Inflammatory macrophage treated with lipopolysaccharide for 4 hours (primary cell): ENCODE measurements around the gene ARHGAP35.
"Not testable (repeated sequence)": the region's sequence is repeated elsewhere in the genome, so short reads cannot be mapped to it uniquely, and the experiment has no call there.

ENCODE experiments used
- DNase-seq: peaks from one replicate; pipeline ENCODE4 v3.0.0-alpha.2; 2020

Gene ARHGAP35

DNA sequence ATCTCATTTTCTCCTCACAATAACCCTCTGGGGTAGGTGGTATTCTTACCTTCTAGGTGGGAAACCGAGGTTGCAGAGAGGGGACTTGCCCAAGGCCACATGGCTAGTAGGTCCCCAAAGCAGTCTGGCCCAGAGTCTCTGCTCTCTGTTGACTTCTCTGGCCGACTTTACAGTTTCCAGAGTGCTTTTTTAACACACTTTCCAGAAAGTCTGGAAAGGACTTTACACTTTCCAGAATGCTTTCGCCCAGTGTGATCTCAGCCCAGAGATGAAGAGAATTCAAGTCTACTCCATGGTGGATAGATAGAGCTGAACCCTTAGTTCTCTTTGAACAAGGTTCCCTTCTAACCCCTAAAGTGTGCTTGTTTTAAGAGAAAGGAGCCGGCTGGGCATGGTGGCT, 12.2 kb downstream of the ARHGAP35 start:
- DNase-seq, result no peak

DNA sequence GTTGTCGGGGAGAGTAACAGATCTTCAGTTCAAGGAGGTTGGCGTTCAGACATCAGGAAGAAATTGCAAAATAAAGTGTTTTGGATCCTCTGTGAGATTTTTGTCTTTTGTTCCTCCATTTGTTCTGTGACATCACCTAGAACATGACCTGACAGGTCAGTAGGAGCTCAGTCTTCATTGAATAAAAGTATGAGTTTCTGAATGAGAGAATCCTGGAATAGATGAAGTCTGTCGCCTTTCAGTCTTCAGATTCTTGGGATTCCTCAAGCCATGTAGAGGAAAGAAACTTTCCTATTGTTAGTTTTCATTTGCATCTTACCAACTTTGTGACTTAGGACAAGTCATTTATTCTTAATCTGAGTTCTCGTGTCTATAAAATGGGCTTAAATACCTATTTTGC, 14.4 kb downstream of the ARHGAP35 start:
- no peak for DNase-seq

DNA sequence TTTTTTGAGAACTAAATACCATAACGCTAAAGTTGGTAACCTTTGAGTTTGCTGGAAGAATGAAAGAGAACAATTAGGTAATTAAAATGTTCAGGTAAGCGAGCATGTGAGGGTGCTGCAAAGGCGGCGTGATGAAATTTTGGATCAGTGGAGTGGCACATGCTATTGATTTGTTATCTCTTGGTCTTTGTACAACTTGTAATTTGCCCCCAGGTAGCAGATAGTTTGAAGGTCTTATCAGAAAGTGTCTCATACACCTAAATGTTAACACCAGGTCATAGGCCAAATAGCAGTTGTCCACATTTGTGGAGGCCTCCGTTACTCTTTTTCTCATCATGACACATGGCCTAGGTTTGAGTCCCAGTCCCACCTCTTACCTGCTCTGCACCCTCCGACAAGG, 14.9 kb downstream of the ARHGAP35 start:
- DNase-seq, result no peak

DNA sequence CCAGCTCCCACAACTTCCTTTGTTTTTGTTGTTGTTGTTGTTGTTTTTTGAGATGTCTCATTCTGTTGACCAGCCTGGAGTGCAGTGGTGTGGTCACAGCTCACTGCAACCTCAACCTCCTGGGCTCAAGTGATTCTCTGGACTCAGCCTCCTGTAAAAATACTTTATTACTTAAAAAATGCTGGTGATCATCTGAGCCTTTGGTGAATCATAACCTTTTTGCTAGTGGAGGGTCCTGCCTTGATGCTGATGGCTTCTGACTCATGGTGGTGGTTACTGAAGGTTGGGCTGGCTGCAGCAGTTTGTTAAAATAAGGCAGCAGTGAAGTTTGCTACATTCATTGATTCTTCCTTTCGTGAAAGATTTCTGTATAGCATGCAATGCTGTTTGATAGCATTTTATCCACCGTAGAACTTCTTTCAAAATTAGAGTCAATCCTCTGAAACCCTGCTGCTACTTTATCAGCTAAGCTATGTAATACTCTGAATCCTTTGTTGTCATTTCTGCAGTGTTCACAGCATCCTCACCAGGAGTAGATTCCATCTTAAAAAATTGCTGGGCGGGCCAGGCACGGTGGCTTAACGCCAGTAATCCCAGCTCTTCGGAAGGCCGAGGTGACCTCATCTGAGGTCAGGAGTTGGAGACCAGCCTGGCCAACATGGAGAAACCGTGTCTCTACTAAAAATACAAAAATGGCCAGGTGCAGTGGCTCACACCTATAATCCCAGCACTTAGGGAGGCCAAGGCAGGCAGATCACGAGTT, 18.0 kb downstream of the ARHGAP35 start:
- no peak for DNase-seq

DNA sequence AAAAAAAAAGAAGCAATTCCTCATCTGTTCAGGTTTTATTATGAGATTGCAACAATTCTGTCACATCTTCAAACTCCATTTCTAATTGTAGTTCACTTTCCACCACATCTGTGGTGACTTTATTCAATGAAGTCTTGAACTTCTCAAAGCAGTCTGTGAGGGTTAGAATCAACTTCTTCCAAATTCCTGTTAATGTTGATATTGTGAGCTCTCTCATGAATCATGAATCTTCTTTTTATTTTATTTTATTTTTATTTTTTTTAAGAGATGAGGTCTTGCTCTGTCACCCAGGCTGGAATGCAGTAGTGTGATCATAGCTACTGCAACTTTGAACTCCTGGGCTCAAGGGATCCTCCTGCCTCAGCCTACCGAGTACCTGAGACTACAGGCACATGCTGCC, 19.6 kb downstream of the ARHGAP35 start:
- DNase-seq, result no peak

DNA sequence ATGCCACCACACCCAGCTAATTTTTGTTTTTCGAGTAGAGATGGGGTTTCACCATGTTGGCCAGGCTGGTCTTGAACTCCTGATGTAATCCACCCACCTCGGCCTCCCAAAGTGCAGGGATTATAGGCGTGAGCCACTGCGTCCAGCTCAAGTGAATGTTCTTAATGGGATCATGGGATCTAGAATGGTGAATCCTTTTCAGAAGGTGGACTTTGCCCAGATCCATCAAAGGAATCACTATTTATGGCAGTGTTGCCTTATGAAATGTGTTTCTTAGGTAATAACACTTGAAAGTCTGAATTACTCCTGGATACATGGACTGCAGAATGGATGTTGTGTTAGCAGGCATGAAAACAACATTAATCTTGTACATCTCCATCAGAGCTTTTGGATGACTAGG, 20.3 kb downstream of the ARHGAP35 start:
- DNase-seq, result no peak

DNA sequence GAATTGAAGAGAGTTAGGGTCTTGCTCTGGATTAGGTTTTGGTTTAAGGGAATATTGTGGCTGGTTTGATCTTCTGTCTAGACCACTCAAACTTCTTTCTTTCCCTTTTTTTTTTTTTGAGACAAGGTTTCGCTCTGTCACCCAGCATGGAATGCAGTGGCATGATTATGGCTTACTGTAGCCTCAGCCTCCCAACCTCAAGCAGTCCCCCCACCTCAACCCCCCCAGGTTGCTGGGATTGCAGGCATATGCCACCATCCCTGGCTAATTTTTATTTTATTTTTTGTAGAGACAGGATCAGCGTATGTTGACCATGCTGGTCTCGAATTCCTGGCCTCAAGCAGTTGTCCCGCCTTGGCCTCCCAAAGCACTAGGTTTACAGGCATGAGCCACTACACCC, 21.2 kb downstream of the ARHGAP35 start:
- no peak for DNase-seq

DNA sequence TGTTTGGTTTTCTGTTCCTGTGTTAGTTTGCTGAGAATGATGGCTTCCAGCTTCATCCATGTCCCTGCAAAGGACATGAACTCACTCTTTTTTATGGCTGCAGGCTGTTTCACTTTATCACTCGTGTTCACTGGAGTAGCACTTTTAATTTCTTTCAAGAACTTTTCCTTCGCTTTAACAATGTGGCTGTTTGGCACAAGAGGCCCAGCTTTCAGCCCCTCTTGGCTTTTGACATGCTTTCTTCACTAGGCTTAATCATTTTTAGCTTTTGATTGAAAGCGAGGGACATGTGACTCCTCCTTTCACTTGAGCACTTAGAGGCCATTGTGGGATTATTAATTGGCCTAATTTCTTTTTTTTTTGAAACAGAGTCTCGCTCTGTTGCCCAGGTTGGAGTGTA, 22.0 kb downstream of the ARHGAP35 start:
- DNase-seq, result not testable (repeated sequence)

DNA sequence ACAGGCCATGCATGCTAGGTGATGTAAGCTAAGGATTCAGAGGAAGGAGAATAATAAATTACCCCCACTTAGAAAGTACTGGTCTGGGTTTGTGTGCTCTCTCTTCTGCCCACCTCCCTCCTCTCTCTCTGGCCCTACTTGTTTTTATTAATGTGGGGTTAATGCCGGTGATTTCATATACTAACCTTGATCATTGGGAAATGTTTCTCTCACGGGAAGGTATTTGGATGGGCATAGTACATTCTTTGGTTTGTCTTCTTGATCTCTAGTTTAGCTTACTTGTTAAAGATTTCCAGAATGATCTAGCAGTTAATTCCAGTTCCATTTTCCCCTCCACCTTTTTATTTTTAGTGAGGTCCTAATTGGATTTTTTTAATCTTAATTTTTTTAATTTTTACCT, 24.6 kb downstream of the ARHGAP35 start:
- DNase-seq, result no peak

DNA sequence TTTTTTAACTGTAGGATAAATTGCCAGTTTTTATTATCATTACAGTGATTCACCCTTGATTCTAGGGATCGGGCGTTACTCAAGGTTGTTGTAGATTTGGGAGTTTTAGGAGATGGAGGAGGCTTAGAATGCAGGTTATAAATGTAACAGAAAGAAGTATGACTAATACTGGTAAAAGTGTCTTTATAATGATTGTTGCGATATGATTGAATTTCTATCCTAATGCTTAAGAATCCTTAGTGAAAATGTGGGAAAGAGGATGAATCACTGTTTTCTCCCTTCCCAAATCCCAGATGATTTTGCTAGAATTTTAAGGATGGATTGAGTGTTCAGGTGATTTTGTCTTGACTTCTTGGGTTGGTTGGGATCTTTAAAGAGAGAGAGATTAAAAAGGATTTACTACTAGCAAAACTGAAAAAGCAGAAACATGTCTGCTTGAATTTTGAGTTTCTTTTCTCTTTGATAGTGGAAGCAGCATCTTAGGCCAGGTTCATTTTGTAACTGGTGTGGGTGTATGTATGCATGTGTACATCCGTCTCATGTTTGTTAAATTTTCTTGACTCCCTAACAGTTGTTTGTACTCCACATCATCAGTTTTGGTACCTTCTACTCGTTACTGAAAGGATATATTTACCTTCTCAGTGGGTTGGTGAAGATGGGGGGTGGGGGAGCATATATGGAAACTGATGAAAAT, 25.9 kb downstream of the ARHGAP35 start:
- peak; percentile 49 for DNase-seq

DNA sequence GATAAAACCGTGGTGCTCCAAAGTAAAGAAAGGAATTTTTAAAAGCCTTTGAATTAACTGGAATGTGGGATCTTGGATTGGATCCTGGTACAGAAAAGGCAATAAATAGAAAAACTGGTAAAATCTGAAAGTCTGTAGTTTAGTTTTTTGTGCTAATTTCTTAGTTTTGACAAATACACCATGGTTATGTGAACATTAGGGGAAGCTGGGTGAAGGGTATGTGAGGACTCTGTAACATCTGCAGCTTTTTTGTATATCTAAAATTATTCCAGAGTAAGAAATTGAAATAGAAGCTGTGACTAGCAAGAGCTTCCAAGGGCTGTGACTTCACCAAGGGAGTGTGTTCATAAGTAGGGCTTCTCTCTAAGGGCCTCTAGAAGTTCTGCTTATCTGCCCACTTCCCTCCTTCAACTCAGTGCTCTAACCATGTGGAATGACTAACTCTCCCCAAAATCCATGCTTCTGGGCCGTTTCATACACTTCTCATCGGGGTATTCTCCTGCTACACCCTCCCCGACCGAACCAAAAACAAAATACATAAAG, 26.5 kb downstream of the ARHGAP35 start:
- DNase-seq, result peak; percentile 66

DNA sequence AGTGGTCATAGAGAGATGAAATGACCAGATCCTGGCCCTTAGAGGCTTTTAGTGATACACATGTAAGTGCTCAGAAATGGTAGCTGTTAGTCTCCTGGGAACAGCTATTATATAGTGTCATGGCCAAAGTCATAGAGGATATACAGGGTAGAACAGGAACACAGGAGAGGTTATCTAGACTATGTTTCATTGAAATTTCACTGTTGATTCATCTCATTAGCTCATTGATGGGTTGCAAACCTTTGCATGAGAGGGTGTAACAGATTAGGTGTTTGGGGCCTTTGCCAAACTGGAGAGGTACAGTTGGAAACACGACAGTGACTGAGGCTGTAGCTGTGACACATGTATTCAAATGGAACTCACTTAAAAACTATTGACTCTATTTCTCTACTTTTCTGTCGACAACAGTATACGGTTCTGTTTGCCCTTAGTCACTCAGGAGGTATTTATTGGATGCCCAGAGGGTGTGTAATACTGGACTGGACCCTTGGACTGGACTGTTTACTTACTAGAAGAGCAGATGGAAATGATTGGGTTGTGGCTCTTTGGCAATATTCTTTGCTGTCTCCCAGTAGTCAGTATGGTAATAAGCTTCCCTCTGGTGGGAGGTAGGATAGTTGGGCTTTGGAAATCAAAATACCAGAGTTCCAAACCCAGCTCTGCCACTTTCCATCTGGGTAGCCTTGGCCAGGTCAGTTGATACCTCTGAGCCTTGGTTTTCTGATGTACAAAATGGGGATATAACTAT, 29.8 kb downstream of the ARHGAP35 start:
- DNase-seq, result no peak

DNA sequence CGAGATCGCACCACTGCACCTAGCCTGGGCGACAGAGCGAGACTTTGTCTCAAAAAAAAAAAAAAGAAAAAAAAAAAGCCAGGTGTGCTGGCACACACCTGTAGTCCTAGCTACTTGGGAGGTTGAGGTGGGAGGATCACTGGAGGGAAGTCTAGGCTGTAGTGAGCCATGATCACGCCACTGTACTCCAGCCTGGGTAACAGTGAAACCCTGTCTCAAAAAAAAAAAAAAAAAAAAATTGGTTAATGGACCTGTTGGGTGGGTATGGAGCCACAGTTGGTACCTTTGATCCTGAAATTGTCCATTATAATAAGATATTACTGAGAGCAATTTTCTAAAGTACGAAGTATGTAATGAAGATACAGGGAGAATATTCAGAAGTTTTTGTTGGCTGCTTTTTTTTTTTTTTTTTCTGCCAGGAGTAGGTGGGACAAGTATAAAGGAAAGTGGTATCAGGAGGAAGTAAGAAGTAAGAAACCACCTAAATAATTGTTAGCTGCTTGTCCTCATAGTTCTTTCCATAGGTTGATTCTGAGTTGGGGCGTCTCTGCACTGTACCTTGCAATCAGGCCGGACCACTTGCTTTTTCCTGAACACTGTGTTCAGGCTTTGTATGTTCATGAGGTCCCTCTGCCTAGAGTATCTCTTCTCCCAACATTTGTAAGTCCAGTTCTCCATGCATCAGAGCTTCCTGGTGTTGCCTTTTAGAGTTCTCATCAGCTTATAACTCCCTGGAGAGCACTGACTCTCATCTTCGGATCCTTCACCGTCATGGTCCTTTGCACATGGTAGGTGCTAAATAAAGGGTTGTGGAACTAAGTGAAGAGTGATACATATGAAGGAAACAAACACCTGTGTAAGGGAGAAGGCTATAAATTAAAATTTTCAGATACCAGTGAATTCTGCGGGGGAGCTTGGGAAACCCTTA, 31.7 kb downstream of the ARHGAP35 start:
- DNase-seq, result no peak

DNA sequence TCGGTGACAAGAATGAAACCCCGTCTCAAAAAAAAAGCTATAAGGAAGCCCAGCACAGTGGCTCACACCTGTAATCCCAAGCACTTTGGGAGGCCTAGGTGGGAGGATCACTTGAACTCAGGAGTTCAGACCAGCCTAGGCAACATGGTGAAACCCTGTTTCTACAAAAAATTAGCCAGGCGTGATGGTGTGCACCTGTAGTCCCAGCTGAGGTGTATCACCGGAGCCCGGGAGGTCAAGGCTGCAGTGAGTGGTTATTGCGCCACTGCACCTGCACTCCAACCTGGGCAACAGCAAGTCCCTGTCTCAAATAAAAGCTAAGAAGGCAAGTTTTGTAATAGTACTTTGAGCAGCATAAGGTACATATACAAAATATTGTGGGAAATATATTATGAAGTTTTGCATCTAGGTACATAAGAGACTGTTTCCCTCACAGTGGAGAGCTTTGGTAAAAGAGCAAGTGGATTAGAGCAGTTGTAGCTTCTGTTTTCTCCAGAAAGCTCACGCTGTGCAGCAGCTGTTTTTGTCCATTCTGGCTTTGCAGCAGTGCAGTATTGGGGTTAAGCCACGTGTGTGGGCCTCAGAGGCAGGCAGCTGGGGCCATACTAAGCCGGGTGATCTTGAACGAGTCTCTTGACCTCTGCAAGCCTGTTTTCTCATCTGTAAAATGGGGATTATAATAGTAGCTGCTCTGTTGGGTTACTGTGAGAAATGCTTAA, 35.4 kb downstream of the ARHGAP35 start:
- DNase-seq, result no peak

DNA sequence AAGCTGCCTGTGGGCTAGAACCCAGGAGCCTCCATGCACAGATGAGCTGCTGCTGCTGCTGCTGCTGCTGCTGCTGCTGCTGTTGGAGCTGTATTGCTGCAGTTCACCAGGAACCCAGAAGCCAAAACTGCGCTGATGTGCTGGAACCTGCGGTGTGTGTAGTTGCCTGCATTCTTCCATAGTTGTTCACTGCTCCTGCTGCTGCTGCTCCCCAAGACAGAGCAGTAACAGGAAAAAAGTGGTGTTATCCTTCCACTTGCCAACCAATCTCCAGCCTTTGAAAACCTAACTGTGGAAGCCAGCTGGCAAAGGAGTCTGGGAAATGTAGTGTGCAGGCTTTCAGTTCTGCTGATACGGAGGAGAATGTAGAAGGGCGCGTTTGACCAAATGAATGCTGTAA, 37.9 kb downstream of the ARHGAP35 start:
- no peak for DNase-seq

DNA sequence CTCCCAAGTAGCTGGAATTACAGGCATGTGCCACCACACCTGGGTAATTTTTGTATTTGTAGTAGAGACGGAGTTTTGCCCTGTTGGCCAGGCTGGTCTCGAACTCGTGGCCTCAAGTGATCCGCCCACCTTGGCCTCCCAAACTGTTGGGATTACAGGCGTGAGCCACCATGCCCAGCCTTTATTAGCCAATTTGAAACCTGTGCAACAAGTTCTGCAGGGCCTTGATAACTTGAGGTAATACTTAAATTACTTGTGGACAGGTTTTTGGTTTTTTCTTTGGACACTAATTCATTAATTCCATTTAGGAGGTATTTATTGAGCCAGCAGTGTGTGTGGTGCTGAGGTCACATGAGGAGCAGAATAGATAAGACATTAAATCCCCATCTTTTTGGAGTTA, 39.5 kb downstream of the ARHGAP35 start:
- no peak for DNase-seq

DNA sequence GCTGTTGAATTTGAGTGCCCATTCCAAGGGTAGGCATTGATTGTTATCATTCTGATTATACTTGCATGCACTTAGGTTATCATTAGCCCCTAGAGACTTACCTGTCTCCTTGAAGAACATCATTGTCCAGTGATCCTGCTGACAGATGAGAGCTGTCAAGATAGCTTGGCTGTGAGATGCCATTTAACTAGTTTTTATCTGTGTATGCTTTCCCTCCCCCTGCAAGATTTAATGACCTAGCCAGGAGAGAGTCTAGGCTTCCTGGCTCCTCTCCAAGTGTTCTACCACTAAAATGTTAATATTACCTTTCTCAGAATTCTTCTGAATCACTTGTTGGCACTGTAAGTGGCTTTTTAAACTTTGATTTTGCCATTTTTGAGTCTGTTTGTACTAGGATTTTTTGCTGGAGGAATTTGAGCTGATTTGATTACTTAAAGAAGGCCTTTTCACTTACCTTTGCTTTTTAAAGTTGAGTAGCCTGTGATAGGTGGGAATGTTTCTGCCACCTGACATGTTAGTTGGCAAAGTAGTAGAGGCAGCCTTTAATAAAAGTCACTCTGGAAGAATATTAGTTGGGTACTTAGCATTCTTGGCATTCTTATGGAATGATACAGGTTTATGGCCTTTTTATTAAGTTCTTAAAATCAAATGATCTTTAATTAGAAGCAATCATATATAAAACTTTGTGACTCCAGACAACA, 41.1 kb downstream of the ARHGAP35 start:
- no peak for DNase-seq

DNA sequence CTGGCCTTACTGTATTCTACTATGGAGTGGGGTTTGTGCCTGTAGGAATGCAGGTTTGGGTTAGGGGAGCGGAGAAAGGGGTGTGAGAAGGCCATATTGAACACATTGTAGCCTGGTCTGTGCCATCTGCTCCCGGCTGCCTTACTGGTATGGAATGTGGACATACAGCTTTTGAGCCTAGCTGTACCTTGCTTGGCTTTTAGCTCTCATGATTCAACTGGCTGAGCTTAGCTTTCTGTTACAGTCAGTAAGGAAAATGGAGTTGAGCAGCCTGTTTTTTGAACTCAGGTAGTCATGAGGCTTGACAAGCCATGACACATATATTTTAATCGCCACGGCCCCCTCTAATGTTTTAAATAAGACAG, 41.6 kb downstream of the ARHGAP35 start:
- no peak for DNase-seq

DNA sequence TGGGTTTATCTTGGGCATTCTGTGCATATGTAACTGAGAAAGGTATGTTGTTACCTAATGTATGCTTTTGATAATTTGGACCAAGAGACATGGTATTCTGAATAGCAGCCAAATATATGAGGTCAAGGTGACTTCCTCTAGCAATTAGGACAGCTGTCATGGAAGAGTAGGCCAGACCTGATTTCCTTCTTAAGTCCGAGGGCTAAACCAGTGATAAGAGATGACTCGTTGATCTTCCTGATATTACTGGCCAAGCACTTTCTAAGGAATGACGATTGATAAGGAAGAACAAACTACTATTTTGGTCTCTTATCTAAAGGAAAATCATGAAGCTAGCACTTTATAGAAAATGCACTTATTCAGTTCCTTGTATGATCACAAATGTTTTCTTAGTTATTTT, 42.7 kb downstream of the ARHGAP35 start:
- DNase-seq, result no peak

DNA sequence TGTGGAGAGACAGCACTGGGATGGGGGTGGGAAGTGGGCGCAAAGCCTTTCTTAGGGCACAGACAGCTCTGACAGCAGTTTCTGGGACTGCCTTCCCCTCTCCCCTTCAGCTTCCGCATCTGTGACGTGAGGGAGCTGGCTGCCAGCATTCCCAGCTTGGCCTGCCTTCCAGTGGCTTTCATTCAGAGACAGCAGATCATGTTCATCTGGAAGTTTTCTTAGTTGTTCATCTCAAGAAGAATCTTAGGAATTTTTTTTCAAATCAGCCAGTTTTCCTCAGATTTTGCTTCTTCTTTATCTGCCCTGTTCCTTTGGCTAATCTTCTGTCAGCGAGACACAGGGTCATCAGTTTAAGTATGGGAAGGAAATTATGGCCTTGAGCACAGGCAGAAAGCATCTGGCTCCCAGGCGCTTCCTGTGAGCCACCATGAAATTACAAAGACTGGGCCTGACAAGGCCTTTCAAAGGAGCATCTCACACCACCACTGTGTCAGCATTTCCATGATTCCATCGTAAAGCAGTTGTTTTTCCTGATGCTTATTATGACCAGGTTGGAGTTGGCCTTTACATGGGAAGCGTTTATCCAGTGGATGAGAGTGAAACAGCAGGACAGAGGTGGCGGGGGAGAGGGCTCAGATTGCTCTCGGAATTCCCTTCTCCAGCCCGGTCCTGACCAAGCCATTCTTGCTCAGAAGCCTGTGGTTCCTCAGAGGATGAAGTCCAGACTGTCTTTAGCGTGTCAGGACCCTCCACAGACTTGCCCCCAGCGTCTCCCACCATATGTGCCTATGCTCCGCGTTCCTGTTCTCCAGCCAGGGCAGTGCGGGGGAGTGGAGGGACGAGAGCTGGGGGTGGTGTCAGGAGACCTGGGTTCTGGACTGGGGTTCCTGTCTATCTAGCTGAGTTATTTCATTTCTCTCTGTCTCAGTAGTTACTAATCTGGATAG, 43.6 kb downstream of the ARHGAP35 start:
- no peak for DNase-seq
